ENCODE results near the gene PGPEP1.
"Not testable (repeated sequence)": the region's sequence is repeated elsewhere in the genome, so short reads cannot be mapped to it uniquely, and the experiment has no call there.

The PGPEP1 gene

GRCh38 chr19:18349524-18350128, 9.2 kb downstream of the PGPEP1 start:
- peak in 41 of 42 donors; percentile 18 to 77 (median 50) for DNase-seq
- intact Hi-C loops (cut with DNase I), result loop anchor here (10.0 kb wide), 1 partner anchor 65 kb away; the partner anchor contains the start of gene SSBP4

GRCh38 chr19:18350490-18350889, 10.1 kb downstream of the PGPEP1 start:
- intact Hi-C loops (cut with DNase I), result no loop called here
- no peak for DNase-seq

- intact Hi-C loops (cut with DNase I), result no loop called here
Observed at GRCh38 chr19:18351544-18351943, 11.1 kb downstream of the PGPEP1 start.

GRCh38 chr19:18353378-18354005, 13.1 kb downstream of the PGPEP1 start:
- DNase-seq, result no peak
- intact Hi-C loops (cut with DNase I), result no loop called here

More at GRCh38 chr19:18351544-18351943, 11.1 kb downstream of the PGPEP1 start:
- no peak for DNase-seq

GRCh38 chr19:18354743-18355142, 14.3 kb downstream of the PGPEP1 start:
- DNase-seq; intact Hi-C loops (cut with DNase I): not testable (repeated sequence)

- no peak for DNase-seq
- intact Hi-C loops (cut with DNase I), result no loop called here
Observed at GRCh38 chr19:18357041-18357440, 16.6 kb downstream of the PGPEP1 start.

GRCh38 chr19:18361646-18362045, 21.2 kb downstream of the PGPEP1 start:
- no peak for DNase-seq
- intact Hi-C loops (cut with DNase I), result no loop called here

GRCh38 chr19:18362934-18363542, 22.6 kb downstream of the PGPEP1 start:
- intact Hi-C loops (cut with DNase I), result no loop called here
- DNase-seq, result no peak

- intact Hi-C loops (cut with DNase I), result no loop called here
Observed at GRCh38 chr19:18363787-18364186, 23.4 kb downstream of the PGPEP1 start.

GRCh38 chr19:18364277-18364825, 24.0 kb downstream of the PGPEP1 start:
- DNase-seq; intact Hi-C loops (cut with DNase I): not testable (repeated sequence)

More at GRCh38 chr19:18363787-18364186, 23.4 kb downstream of the PGPEP1 start:
- DNase-seq, result no peak

GRCh38 chr19:18364826-18365528, 24.6 kb downstream of the PGPEP1 start:
- peak in 17 of 42 donors; percentile 17 to 67 (median 35) for DNase-seq
- intact Hi-C loops (cut with DNase I), result no loop called here

GRCh38 chr19:18366021-18366435, 25.6 kb downstream of the PGPEP1 start:
- intact Hi-C loops (cut with DNase I), result no loop called here

GRCh38 chr19:18368504-18369222, 28.3 kb downstream of the PGPEP1 start:
- DNase-seq, result no peak
- intact Hi-C loops (cut with DNase I), result no loop called here

More at GRCh38 chr19:18366021-18366435, 25.6 kb downstream of the PGPEP1 start:
- no peak for DNase-seq

GRCh38 chr19:18373407-18373891, 33.1 kb downstream of the PGPEP1 start:
- intact Hi-C loops (cut with DNase I), result no loop called here

GRCh38 chr19:18373892-18374629, 33.7 kb downstream of the PGPEP1 start:
- DNase-seq, result peak; percentile 38 to 94 (median 72)
- intact Hi-C loops (cut with DNase I), result no loop called here

More at GRCh38 chr19:18373407-18373891, 33.1 kb downstream of the PGPEP1 start:
- no peak for DNase-seq

- intact Hi-C loops (cut with DNase I), result no loop called here
- no peak for DNase-seq
Observed at GRCh38 chr19:18377026-18377425, 36.6 kb downstream of the PGPEP1 start.

GRCh38 chr19:18379803-18380747, 39.7 kb downstream of the PGPEP1 start:
- intact Hi-C loops (cut with DNase I), result no loop called here
- peak in 2 of 42 donors; percentile 26 to 47 for DNase-seq
